ENCODE measurements around the gene HBG2. TPM values are rescaled to one million over a fixed set of nuclear protein-coding genes. Genes with fewer than 3 reads are reported as not detected.

Gene HBG2
- total and polyA plus RNA-seq, 10 of the 15 experiments (the other 5 are each of a cell fraction or from before 2014, with no cell fraction given): 1.1 to 8.3 (median 2.9) TPM; not detected in 5

DNA sequence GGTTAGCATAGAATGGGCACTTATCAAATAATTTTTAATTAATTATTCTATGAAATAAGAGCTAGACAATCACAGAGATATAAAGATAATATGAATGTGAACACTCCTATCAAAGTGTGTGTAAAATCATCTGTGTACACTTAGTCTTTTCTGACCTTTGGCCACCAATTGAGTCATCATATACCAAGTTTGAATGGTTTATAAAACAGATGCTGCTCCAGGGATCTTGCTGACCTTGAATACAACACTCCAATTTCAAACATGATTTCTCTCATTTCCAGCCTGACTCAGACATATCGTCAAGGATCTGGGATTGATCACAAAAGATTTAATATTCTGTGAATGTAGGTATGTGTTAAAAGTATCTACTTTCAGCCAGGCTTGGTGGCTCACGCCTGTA lies 51.2 kb downstream of the HBG2 start:
- Histone ChIP-seq H3K4me3 (no peak overlapping the region), H3K79me2 (ENCODE audit: control insufficient read depth, insufficient read depth, low read length) (no peaks in the 10 kb centered on the region), H3K9me3 (replicated peaks; ENCODE audit: control insufficient read depth, insufficient read depth, low read length) (no peaks in the 10 kb centered on the region), H3K4me1 (ENCODE audit: control insufficient read depth, insufficient read depth, low read length) (no peaks in the 10 kb centered on the region), H3K27ac (ENCODE audit: control insufficient read depth, insufficient read depth) (no peak overlapping the region), H2AFZ (ENCODE audit: control insufficient read depth, low read depth, low read length) (no peak overlapping the region), H3K36me3 (ENCODE audit: control insufficient read depth in 2 of 2, insufficient read depth in 2 of 2, low read length in 1 of 2) (no peaks in the 10 kb centered on the region), H3K4me2 (ENCODE audit: control insufficient read depth, insufficient read depth) (no peak overlapping the region), H4K20me1 (ENCODE audit: control insufficient read depth, insufficient read depth) (no peaks in the 10 kb centered on the region), H3K9ac (ENCODE audit: control insufficient read depth, insufficient read depth, low read length) (no peak overlapping the region), H3K27me3 (replicated peaks in 1 of 2; ENCODE audit: control insufficient read depth in 2 of 2, insufficient read depth in 2 of 2, low read length in 1 of 2) (no peaks in the 10 kb centered on the region)
- in situ Hi-C loops (cut with MboI) (loop anchor here (5.0 kb wide), 1 partner anchor 169 kb away; no protein-coding TSS in a partner anchor), intact Hi-C loops (cut with micrococcal nuclease; ENCODE audit: unreplicated experiment) (loop anchor here (5.0 kb wide), 1 partner anchor 81 kb away; no protein-coding TSS in a partner anchor)
- FAIRE-seq (no peak), ATAC-seq (no peak), DNase-seq (ENCODE audit: low read depth, low spot score) (no peak)
- 10% methylated on average over 2 of the region's 2 CpGs for WGBS (ENCODE audit: insufficient coverage, insufficient replicate concordance, low lambda C conversion rate, missing lambda C conversion rate)
- POLR2A ChIA-PET: no interaction called here
- BruUV-seq (replicated peaks): no TSS peak
- RAD21 ChIA-PET (ENCODE audit: unreplicated experiment): no interaction called here
- CTCF ChIA-PET: interaction anchor here (1.0 kb wide), 1 partner anchor 177 kb away, joined by 4 read pairs; no protein-coding TSS in a partner anchor
- SMC1A ChIA-PET (ENCODE audit: uncharacterized antibody, unreplicated experiment): interaction anchor here (1.0 to 1.6 kb wide), 2 partner anchors 86 to 168 kb away, joined by 3 to 4 read pairs; no protein-coding TSS in a partner anchor
- no peak for TF ChIP-seq NR2C1 (IDR thresholded peaks at IDR 0.05)
- TF ChIP-seq NFYB (IDR thresholded peaks at IDR 0.05; ENCODE audit: insufficient read depth, low read depth, low read length): no peak
- TF ChIP-seq GABPA (IDR thresholded peaks at IDR 0.05; ENCODE audit: low read depth): no peak
- TF ChIP-seq ZNF207 (IDR thresholded peaks at IDR 0.05; ENCODE audit: borderline replicate concordance): no peak
- TF ChIP-seq RB1 (IDR thresholded peaks at IDR 0.05; ENCODE audit: borderline replicate concordance): no peak

Other genes with a start within 250 kb of the HBG2 start
Only the 7 nearest of the 19 such genes appear.
- gene OR51V1, start 54.1 kb downstream of the HBG2 start, total RNA-seq (2014; rRNA removed): not detected in 2 replicates
- not detected in 2 replicates for gene OR51V1, start 54.1 kb downstream of the HBG2 start, total RNA-seq (2014; rRNA removed; fragmentation: Illumina TruSeq; extraction: Trizol)
- not detected in 2 replicates for gene OR51V1, start 54.1 kb downstream of the HBG2 start, total RNA-seq (2021)
- gene OR51V1, start 54.1 kb downstream of the HBG2 start, polyA plus RNA-seq (2011; rRNA removed): not detected in 2 replicates
- not detected in 2 replicates for gene OR51V1, start 54.1 kb downstream of the HBG2 start, polyA plus RNA-seq (2014; fragmentation: Illumina TruSeq; extraction: Trizol)
- not detected for gene OR51V1, start 54.1 kb downstream of the HBG2 start, polyA plus RNA-seq (2014; fragmentation: Nextera tagmentation; extraction: Ambion mirVana)
- not detected in 2 replicates for gene OR51V1, start 54.1 kb downstream of the HBG2 start, polyA plus RNA-seq (2014; rRNA removed)
- gene OR51V1, start 54.1 kb downstream of the HBG2 start, polyA plus RNA-seq (2016; fragmentation: Nextera tagmentation; extraction: Ambion mirVana): not detected
- not detected in 2 replicates for gene HBB, start 27.7 kb downstream of the HBG2 start, total RNA-seq (2014; rRNA removed)
- not detected in 2 replicates for gene HBB, start 27.7 kb downstream of the HBG2 start, total RNA-seq (2014; rRNA removed; fragmentation: Illumina TruSeq; extraction: Trizol)
- gene HBB, start 27.7 kb downstream of the HBG2 start, total RNA-seq (2021): 0.36 TPM in 1 of 2 replicates, not detected in the other
- not detected in 2 replicates for gene HBB, start 27.7 kb downstream of the HBG2 start, polyA plus RNA-seq (2011; rRNA removed)
- not detected in 2 replicates for gene HBB, start 27.7 kb downstream of the HBG2 start, polyA plus RNA-seq (2014; fragmentation: Illumina TruSeq; extraction: Trizol)
- gene HBB, start 27.7 kb downstream of the HBG2 start, polyA plus RNA-seq (2014; fragmentation: Nextera tagmentation; extraction: Ambion mirVana): not detected
- not detected in 2 replicates for gene HBB, start 27.7 kb downstream of the HBG2 start, polyA plus RNA-seq (2014; rRNA removed)
- not detected for gene HBB, start 27.7 kb downstream of the HBG2 start, polyA plus RNA-seq (2016; fragmentation: Nextera tagmentation; extraction: Ambion mirVana)
- not detected in 2 replicates for gene HBD, start 20.3 kb downstream of the HBG2 start, total RNA-seq (2014; rRNA removed)
- gene HBD, start 20.3 kb downstream of the HBG2 start, total RNA-seq (2014; rRNA removed; fragmentation: Illumina TruSeq; extraction: Trizol): not detected in 2 replicates
- gene HBD, start 20.3 kb downstream of the HBG2 start, total RNA-seq (2021): not detected in 2 replicates
- gene HBD, start 20.3 kb downstream of the HBG2 start, polyA plus RNA-seq (2011; rRNA removed): not detected in 2 replicates
- not detected in 2 replicates for gene HBD, start 20.3 kb downstream of the HBG2 start, polyA plus RNA-seq (2014; fragmentation: Illumina TruSeq; extraction: Trizol)
- gene HBD, start 20.3 kb downstream of the HBG2 start, polyA plus RNA-seq (2014; fragmentation: Nextera tagmentation; extraction: Ambion mirVana): under 1 TPM; 0.11 to 0.32 TPM
- not detected in 2 replicates for gene HBD, start 20.3 kb downstream of the HBG2 start, polyA plus RNA-seq (2014; rRNA removed)
- not detected for gene HBD, start 20.3 kb downstream of the HBG2 start, polyA plus RNA-seq (2016; fragmentation: Nextera tagmentation; extraction: Ambion mirVana)
- gene HBG1, start 4.9 kb downstream of the HBG2 start, total RNA-seq (2014; rRNA removed): 1.1 TPM in 1 of 2 replicates, not detected in the other
- gene HBG1, start 4.9 kb downstream of the HBG2 start, total RNA-seq (2014; rRNA removed; fragmentation: Illumina TruSeq; extraction: Trizol): not detected in 2 replicates
- 1.9 and 2.2 TPM in 2 replicates for gene HBG1, start 4.9 kb downstream of the HBG2 start, total RNA-seq (2021)
- gene HBG1, start 4.9 kb downstream of the HBG2 start, polyA plus RNA-seq (2011; rRNA removed): 0.49 and 1.0 TPM in 2 replicates
- gene HBG1, start 4.9 kb downstream of the HBG2 start, polyA plus RNA-seq (2014; fragmentation: Illumina TruSeq; extraction: Trizol): not detected in 2 replicates
- 1 to 10 TPM in 1 of 2 experiments, under 1 TPM in 1; 0.84 to 1.9 TPM for gene HBG1, start 4.9 kb downstream of the HBG2 start, polyA plus RNA-seq (2014; fragmentation: Nextera tagmentation; extraction: Ambion mirVana)
- 2.3 TPM in 1 of 2 replicates, not detected in the other for gene HBG1, start 4.9 kb downstream of the HBG2 start, polyA plus RNA-seq (2014; rRNA removed)
- gene HBG1, start 4.9 kb downstream of the HBG2 start, polyA plus RNA-seq (2016; fragmentation: Nextera tagmentation; extraction: Ambion mirVana): not detected
- 0.33 TPM in 1 of 2 replicates, not detected in the other for gene HBE1, start 15.2 kb upstream of the HBG2 start, total RNA-seq (2014; rRNA removed)
- gene HBE1, start 15.2 kb upstream of the HBG2 start, total RNA-seq (2014; rRNA removed; fragmentation: Illumina TruSeq; extraction: Trizol): not detected in 2 replicates
- gene HBE1, start 15.2 kb upstream of the HBG2 start, total RNA-seq (2021): 0.82 and 2.7 TPM in 2 replicates
- 1.9 and 2.3 TPM in 2 replicates for gene HBE1, start 15.2 kb upstream of the HBG2 start, polyA plus RNA-seq (2011; rRNA removed)
- gene HBE1, start 15.2 kb upstream of the HBG2 start, polyA plus RNA-seq (2014; fragmentation: Illumina TruSeq; extraction: Trizol): not detected in 2 replicates
- gene HBE1, start 15.2 kb upstream of the HBG2 start, polyA plus RNA-seq (2014; fragmentation: Nextera tagmentation; extraction: Ambion mirVana): under 1 TPM; 0.13 to 0.62 TPM
- gene HBE1, start 15.2 kb upstream of the HBG2 start, polyA plus RNA-seq (2014; rRNA removed): 0.59 TPM in 1 of 2 replicates, not detected in the other
- gene HBE1, start 15.2 kb upstream of the HBG2 start, polyA plus RNA-seq (2016; fragmentation: Nextera tagmentation; extraction: Ambion mirVana): not detected
- not detected in 2 replicates for gene OR51B4, start 47.2 kb upstream of the HBG2 start, total RNA-seq (2014; rRNA removed)
- not detected in 2 replicates for gene OR51B4, start 47.2 kb upstream of the HBG2 start, total RNA-seq (2014; rRNA removed; fragmentation: Illumina TruSeq; extraction: Trizol)
- gene OR51B4, start 47.2 kb upstream of the HBG2 start, total RNA-seq (2021): 0.23 TPM in 1 of 2 replicates, not detected in the other
- gene OR51B4, start 47.2 kb upstream of the HBG2 start, polyA plus RNA-seq (2011; rRNA removed): 1.1 and 2.1 TPM in 2 replicates
- not detected in 2 replicates for gene OR51B4, start 47.2 kb upstream of the HBG2 start, polyA plus RNA-seq (2014; fragmentation: Illumina TruSeq; extraction: Trizol)
- not detected for gene OR51B4, start 47.2 kb upstream of the HBG2 start, polyA plus RNA-seq (2014; fragmentation: Nextera tagmentation; extraction: Ambion mirVana)
- gene OR51B4, start 47.2 kb upstream of the HBG2 start, polyA plus RNA-seq (2014; rRNA removed): not detected in 2 replicates
- not detected for gene OR51B4, start 47.2 kb upstream of the HBG2 start, polyA plus RNA-seq (2016; fragmentation: Nextera tagmentation; extraction: Ambion mirVana)
- gene OR51B2, start 69.5 kb upstream of the HBG2 start, total RNA-seq (2014; rRNA removed): not detected in 2 replicates
- not detected in 2 replicates for gene OR51B2, start 69.5 kb upstream of the HBG2 start, total RNA-seq (2014; rRNA removed; fragmentation: Illumina TruSeq; extraction: Trizol)
- gene OR51B2, start 69.5 kb upstream of the HBG2 start, total RNA-seq (2021): not detected in 2 replicates
- 0.22 and 0.29 TPM in 2 replicates for gene OR51B2, start 69.5 kb upstream of the HBG2 start, polyA plus RNA-seq (2011; rRNA removed)
- not detected in 2 replicates for gene OR51B2, start 69.5 kb upstream of the HBG2 start, polyA plus RNA-seq (2014; fragmentation: Illumina TruSeq; extraction: Trizol)
- gene OR51B2, start 69.5 kb upstream of the HBG2 start, polyA plus RNA-seq (2014; fragmentation: Nextera tagmentation; extraction: Ambion mirVana): not detected
- gene OR51B2, start 69.5 kb upstream of the HBG2 start, polyA plus RNA-seq (2014; rRNA removed): not detected in 2 replicates
- gene OR51B2, start 69.5 kb upstream of the HBG2 start, polyA plus RNA-seq (2016; fragmentation: Nextera tagmentation; extraction: Ambion mirVana): not detected

All from GM12878 (cell line).